ENCODE measurements around the gene RAB10. TPM values are rescaled to one million over a fixed set of nuclear protein-coding genes. Genes with fewer than 3 reads are reported as not detected.
A peak's percentile ranks its signal among the peaks of the same experiment; 100 is the strongest.

RAB10 gene
- total RNA-seq, 2 donors from 2014 or later, result 115 to 121 TPM

DNA sequence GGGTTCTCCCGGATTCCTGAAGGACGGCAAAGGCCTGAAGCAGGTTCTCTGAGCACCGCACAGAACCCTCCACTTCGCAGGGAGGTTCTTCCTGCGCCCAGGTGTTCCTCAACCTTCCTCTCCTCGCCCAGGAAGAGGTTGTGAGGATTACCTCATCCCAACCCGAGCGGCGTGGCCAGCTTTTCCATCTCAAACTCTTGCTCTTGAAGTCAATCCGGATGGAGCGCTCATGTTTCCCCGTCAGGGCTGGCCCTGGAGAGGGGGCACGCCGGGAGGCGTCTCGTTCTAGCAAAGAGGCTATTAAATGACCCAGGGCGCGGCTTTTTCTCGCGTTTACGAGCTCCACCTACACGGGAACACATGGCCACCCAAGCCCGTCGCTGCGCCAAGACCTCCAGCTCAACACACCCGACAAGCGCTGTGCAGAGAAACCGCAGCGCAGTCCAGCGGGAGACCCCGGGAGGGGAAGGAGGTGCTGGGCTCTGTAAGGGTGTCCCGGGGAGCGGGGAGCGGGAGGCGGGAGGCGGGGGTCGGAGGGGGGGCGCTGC is 540 bp upstream of the RAB10 start:
- H3K27me3 ChIP-seq (ENCODE audit: control insufficient read depth, insufficient read depth, low read length, poor library complexity, severe bottlenecking), result no peaks in the 10 kb centered on the region
- no peaks in the 10 kb centered on the region for H3K9me3 Mint-ChIP-seq
- WGBS, 2 experiments (ENCODE audit: insufficient coverage in 1 of 2, insufficient read length in 1 of 2), result 0 to 1% methylated on average over 17 to 38 of the region's 38 CpGs
- peak overlapping the region; percentile 99 for H3K27ac Mint-ChIP-seq
- H3K36me3 Mint-ChIP-seq (ENCODE audit: low read depth), result peaks cover 17% of the 10 kb centered on the region
- peak overlapping the region; percentile 96 for H3K4me3 ChIP-seq (ENCODE audit: low read length)
- peaks cover 19% of the 10 kb centered on the region for H3K36me3 ChIP-seq (ENCODE audit: control insufficient read depth, insufficient read depth, low read length)
- peak overlapping the region; percentile 95 for H3K4me3 Mint-ChIP-seq
- H3K9ac ChIP-seq (ENCODE audit: extremely low read depth, low read length, poor library complexity, severe bottlenecking), result peak overlapping the region; percentile 85
- peak overlapping the region; percentile 85 for H3K27ac ChIP-seq (ENCODE audit: low read depth, low read length)
- peaks cover 5% of the 10 kb centered on the region for H3K4me1 ChIP-seq (ENCODE audit: control insufficient read depth, insufficient read depth, low read length)
- no peaks in the 10 kb centered on the region for H3K27me3 Mint-ChIP-seq (ENCODE audit: insufficient read depth)
- H3K9me3 ChIP-seq (ENCODE audit: control insufficient read depth, low read length), result no peaks in the 10 kb centered on the region
- DNase-seq, result peak; percentile 94
- TF ChIP-seq, protein P1, sequence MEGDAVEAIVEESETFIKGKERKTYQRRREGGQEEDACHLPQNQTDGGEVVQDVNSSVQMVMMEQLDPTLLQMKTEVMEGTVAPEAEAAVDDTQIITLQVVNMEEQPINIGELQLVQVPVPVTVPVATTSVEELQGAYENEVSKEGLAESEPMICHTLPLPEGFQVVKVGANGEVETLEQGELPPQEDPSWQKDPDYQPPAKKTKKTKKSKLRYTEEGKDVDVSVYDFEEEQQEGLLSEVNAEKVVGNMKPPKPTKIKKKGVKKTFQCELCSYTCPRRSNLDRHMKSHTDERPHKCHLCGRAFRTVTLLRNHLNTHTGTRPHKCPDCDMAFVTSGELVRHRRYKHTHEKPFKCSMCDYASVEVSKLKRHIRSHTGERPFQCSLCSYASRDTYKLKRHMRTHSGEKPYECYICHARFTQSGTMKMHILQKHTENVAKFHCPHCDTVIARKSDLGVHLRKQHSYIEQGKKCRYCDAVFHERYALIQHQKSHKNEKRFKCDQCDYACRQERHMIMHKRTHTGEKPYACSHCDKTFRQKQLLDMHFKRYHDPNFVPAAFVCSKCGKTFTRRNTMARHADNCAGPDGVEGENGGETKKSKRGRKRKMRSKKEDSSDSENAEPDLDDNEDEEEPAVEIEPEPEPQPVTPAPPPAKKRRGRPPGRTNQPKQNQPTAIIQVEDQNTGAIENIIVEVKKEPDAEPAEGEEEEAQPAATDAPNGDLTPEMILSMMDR (conservative IDR thresholded peaks at IDR 0.05), result no peak
- H3K4me1 Mint-ChIP-seq, result peaks cover 7% of the 10 kb centered on the region

DNA sequence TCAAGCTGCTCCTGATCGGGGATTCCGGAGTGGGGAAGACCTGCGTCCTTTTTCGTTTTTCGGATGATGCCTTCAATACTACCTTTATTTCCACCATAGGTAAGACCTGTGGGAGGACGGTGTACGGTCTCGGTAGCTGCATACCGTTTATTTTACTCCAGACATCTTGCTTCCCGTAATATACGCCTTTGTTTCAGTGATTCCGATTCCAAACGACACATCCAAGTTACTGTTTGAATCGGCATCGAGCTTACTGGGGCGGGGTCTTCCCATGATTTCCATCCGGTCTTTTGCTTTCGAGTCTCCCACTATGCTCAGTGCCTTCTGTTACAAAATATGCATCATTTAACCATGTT is 731 bp downstream of the RAB10 start:
- H3K36me3 ChIP-seq (ENCODE audit: control insufficient read depth, insufficient read depth, low read length), result peaks cover 21% of the 10 kb centered on the region
- Mint-ChIP-seq H3K4me1 (peaks cover 7% of the 10 kb centered on the region), H3K27ac (peak overlapping the region; percentile 96), H3K27me3 (ENCODE audit: insufficient read depth) (no peaks in the 10 kb centered on the region), H3K9me3 (no peaks in the 10 kb centered on the region), H3K4me3 (peak overlapping the region; percentile 95), H3K36me3 (ENCODE audit: low read depth) (peaks cover 21% of the 10 kb centered on the region)
- WGBS, 2 experiments (ENCODE audit: insufficient coverage in 1 of 2, insufficient read length in 1 of 2), result 0% methylated on average over 18 of the region's 18 CpGs
- H3K27me3 ChIP-seq (ENCODE audit: control insufficient read depth, insufficient read depth, low read length, poor library complexity, severe bottlenecking), result no peaks in the 10 kb centered on the region
- TF ChIP-seq, protein P1 (conservative IDR thresholded peaks at IDR 0.05), result no peak
- peaks cover 5% of the 10 kb centered on the region for H3K4me1 ChIP-seq (ENCODE audit: control insufficient read depth, insufficient read depth, low read length)
- DNase-seq, result no peak
- H3K4me3 ChIP-seq (ENCODE audit: low read length), result peak overlapping the region; percentile 98
- H3K9ac ChIP-seq (ENCODE audit: extremely low read depth, low read length, poor library complexity, severe bottlenecking), result peak overlapping the region; percentile 78
- H3K27ac ChIP-seq (ENCODE audit: low read depth, low read length), result peak overlapping the region; percentile 87
- H3K9me3 ChIP-seq (ENCODE audit: control insufficient read depth, low read length), result no peaks in the 10 kb centered on the region

GRCh38 chr2:26035090-26035743 is 1.3 kb downstream of the RAB10 start:
- H3K4me1 Mint-ChIP-seq, result peaks cover 7% of the 10 kb centered on the region
- DNase-seq, result no peak
- Histone ChIP-seq H3K27ac (ENCODE audit: low read depth, low read length) (no peak overlapping the region), H3K27me3 (ENCODE audit: control insufficient read depth, insufficient read depth, low read length, poor library complexity, severe bottlenecking) (no peaks in the 10 kb centered on the region), H3K9me3 (ENCODE audit: control insufficient read depth, low read length) (no peaks in the 10 kb centered on the region), H3K4me3 (ENCODE audit: low read length) (peak overlapping the region; percentile 98), H3K9ac (ENCODE audit: extremely low read depth, low read length, poor library complexity, severe bottlenecking) (peak overlapping the region; percentile 78), H3K4me1 (ENCODE audit: control insufficient read depth, insufficient read depth, low read length) (peaks cover 5% of the 10 kb centered on the region), H3K36me3 (ENCODE audit: control insufficient read depth, insufficient read depth, low read length) (peaks cover 27% of the 10 kb centered on the region)
- H3K4me3 Mint-ChIP-seq, result peak overlapping the region; percentile 95
- no peaks in the 10 kb centered on the region for H3K9me3 Mint-ChIP-seq
- TF ChIP-seq, protein P1 (conservative IDR thresholded peaks at IDR 0.05), result no peak
- WGBS, 2 experiments (ENCODE audit: insufficient coverage in 1 of 2, insufficient read length in 1 of 2), result 9 to 14% methylated on average over 11 to 12 of the region's 12 CpGs
- peaks cover 21% of the 10 kb centered on the region for H3K36me3 Mint-ChIP-seq (ENCODE audit: low read depth)
- peak overlapping the region; percentile 96 for H3K27ac Mint-ChIP-seq
- no peaks in the 10 kb centered on the region for H3K27me3 Mint-ChIP-seq (ENCODE audit: insufficient read depth)
